ENCODE results near the gene VIM.

VIM gene

DNA sequence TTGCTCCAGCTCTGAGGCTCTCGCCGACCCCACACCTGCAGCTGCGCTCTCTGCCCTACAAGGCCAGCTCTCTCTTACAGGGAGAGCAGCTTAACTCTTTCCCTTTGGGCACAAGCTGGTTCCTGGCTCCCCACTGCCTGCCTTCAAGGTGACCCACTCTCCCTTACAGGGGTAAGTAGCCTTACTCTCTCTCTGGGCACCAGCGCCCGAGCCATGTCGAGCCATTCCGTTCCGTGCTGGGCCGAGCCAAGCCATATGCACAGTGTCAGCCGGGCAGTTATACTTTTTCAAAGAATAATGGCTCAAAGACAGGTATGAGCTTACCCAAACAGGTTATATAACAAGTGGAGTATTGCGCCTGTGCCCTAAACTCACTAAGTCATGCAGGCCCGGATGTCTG is 44.6 kb downstream of the VIM start:
- no peak overlapping the region for H2AFZ ChIP-seq
- H3K4me2 ChIP-seq (ENCODE audit: low read length), result no peak overlapping the region
- no peaks in the 10 kb centered on the region for H3K27me3 ChIP-seq (ENCODE audit: control insufficient read depth, insufficient read depth, low read length)
- H3K36me3 ChIP-seq (ENCODE audit: control insufficient read depth, insufficient read depth, low read length), result no peaks in the 10 kb centered on the region
- H3K4me3 ChIP-seq (ENCODE audit: low read depth, low read length), result no peak overlapping the region
- no peaks in the 10 kb centered on the region for H3K79me2 ChIP-seq
- H3K9me3 ChIP-seq (ENCODE audit: control insufficient read depth, low read length), result no peaks in the 10 kb centered on the region
- H3K27ac ChIP-seq, result no peak overlapping the region
- H3K4me1 ChIP-seq, result no peaks in the 10 kb centered on the region
- TF ChIP-seq, protein P1, sequence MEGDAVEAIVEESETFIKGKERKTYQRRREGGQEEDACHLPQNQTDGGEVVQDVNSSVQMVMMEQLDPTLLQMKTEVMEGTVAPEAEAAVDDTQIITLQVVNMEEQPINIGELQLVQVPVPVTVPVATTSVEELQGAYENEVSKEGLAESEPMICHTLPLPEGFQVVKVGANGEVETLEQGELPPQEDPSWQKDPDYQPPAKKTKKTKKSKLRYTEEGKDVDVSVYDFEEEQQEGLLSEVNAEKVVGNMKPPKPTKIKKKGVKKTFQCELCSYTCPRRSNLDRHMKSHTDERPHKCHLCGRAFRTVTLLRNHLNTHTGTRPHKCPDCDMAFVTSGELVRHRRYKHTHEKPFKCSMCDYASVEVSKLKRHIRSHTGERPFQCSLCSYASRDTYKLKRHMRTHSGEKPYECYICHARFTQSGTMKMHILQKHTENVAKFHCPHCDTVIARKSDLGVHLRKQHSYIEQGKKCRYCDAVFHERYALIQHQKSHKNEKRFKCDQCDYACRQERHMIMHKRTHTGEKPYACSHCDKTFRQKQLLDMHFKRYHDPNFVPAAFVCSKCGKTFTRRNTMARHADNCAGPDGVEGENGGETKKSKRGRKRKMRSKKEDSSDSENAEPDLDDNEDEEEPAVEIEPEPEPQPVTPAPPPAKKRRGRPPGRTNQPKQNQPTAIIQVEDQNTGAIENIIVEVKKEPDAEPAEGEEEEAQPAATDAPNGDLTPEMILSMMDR (IDR thresholded peaks at IDR 0.05), result no peak
- H3K9ac ChIP-seq, result no peak overlapping the region

DNA sequence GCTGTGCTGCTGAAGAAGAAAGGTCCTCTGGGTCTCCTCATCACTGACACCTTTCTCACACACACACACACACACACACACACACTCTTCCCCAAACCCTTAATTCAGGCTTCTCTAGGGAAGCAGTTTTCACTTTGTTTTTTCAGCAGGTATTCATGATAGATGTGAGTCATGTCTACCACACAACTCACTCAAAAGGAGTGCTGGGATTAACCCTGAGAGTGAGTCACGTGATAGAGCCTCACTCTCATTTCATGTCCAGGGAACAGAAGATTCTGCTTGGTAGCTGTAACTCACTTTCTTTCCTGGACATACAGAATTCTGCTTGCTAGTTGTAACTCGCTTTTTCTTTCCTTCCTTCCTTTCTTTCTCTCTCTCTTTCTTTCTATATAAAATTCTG is 45.4 kb downstream of the VIM start:
- Histone ChIP-seq H3K9me3 (ENCODE audit: control insufficient read depth, low read length) (no peaks in the 10 kb centered on the region), H2AFZ (no peak overlapping the region), H3K36me3 (ENCODE audit: control insufficient read depth, insufficient read depth, low read length) (no peaks in the 10 kb centered on the region), H3K9ac (no peak overlapping the region), H3K4me2 (ENCODE audit: low read length) (no peak overlapping the region), H3K4me1 (no peaks in the 10 kb centered on the region), H3K79me2 (no peaks in the 10 kb centered on the region), H3K27me3 (ENCODE audit: control insufficient read depth, insufficient read depth, low read length) (no peaks in the 10 kb centered on the region), H3K4me3 (ENCODE audit: low read depth, low read length) (no peak overlapping the region), H3K27ac (no peak overlapping the region)
- TF ChIP-seq, protein P1 (IDR thresholded peaks at IDR 0.05), result no peak

DNA sequence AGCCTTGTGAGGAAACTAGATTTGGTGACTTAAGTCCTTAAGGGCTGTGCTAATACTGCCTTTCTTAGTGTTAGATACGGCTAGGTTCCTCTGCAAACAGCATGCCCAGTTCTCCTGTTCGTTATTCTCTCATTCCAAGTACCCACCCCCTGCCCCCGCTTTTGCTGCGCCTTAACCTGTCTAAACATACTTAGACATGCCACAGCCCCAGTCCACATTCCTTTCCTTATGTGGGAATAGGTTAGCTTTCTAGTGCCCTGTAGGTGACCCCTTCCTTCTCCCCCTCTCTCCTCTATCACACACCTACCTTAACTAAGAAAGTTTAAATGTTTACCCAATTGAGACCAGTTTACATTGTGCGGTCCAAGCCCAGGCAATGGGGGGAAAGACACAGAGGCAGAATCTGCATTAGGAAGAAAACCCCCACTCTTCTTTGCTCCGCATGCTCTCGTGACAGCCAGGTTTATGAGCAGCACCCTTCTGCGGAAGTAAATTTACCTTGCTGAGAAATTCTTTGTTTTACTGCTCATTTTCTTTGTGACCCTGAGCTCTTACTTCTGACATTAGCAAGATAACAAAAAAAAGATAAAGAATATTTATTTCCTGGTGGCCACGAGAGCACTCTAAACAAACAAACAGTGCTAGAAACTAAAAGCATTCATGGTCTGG is 48.8 kb downstream of the VIM start:
- Histone ChIP-seq H3K9me3 (ENCODE audit: control insufficient read depth, low read length) (no peaks in the 10 kb centered on the region), H3K36me3 (ENCODE audit: control insufficient read depth, insufficient read depth, low read length) (no peaks in the 10 kb centered on the region), H2AFZ (no peak overlapping the region), H3K9ac (no peak overlapping the region), H3K4me2 (ENCODE audit: low read length) (no peak overlapping the region), H3K4me1 (no peaks in the 10 kb centered on the region), H3K27me3 (ENCODE audit: control insufficient read depth, insufficient read depth, low read length) (no peaks in the 10 kb centered on the region), H3K79me2 (no peaks in the 10 kb centered on the region), H3K27ac (no peak overlapping the region), H3K4me3 (ENCODE audit: low read depth, low read length) (no peak overlapping the region)
- TF ChIP-seq, protein P1 (IDR thresholded peaks at IDR 0.05), result no peak

DNA sequence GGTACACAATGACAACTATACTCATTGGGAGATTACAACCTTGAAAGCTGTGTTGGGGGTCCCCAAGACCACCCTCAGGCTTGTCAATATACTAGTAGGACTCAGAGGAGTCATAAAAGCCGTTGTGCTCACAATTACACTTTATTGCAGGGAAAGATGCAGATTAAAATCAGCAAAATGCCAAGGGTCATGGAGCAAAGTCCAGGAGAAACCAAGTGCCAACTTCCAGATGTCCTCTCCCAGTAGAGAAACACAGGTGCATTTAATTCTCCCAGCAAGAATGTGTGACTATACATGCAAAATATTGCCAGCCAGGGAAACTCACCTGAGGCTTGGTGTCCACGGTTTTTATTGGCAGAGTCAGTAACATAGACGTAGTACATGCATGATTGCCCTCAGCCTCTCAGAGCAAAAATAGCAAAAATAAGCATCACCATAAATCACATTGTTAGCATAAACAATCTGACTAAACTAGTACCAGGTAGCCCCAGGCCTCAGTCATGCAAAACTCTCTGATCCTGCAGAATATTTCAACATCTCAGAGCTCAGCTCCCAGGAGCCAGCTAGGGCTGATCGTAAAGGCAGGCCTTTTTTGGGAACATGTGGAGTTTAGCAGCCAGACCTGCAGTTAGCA is 50.7 kb downstream of the VIM start:
- Histone ChIP-seq H3K4me2 (ENCODE audit: low read length) (no peak overlapping the region), H3K27ac (no peak overlapping the region), H3K9ac (no peak overlapping the region), H3K79me2 (no peaks in the 10 kb centered on the region), H2AFZ (no peak overlapping the region), H3K4me3 (ENCODE audit: low read depth, low read length) (no peak overlapping the region), H3K9me3 (ENCODE audit: control insufficient read depth, low read length) (no peaks in the 10 kb centered on the region), H3K36me3 (ENCODE audit: control insufficient read depth, insufficient read depth, low read length) (no peaks in the 10 kb centered on the region), H3K27me3 (ENCODE audit: control insufficient read depth, insufficient read depth, low read length) (no peaks in the 10 kb centered on the region), H3K4me1 (no peaks in the 10 kb centered on the region)
- TF ChIP-seq, protein P1 (IDR thresholded peaks at IDR 0.05), result no peak

DNA sequence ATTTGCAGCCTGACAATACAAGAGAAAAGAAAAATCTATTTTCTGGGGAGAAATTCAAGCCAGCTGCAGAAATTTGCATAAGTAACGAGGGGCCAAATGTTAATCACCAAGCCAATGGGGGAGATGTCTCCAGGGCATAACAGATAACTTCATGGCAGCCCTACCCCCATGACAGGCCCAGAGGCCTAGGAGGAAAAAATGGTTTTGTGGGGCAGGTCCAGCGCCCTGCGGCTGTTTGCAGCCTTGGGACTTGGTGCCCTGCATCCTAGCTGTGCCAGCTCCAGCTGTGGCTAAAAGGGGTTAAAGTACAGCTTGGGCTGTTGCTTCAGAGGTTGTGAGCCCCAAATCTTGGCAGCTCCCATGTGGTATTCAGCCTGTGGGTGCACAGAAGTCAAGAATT is 54.3 kb downstream of the VIM start:
- no peaks in the 10 kb centered on the region for H3K9me3 ChIP-seq (ENCODE audit: control insufficient read depth, low read length)
- TF ChIP-seq, protein P1 (IDR thresholded peaks at IDR 0.05), result no peak
- H3K4me2 ChIP-seq (ENCODE audit: low read length), result no peak overlapping the region
- H3K9ac ChIP-seq, result no peak overlapping the region
- no peaks in the 10 kb centered on the region for H3K36me3 ChIP-seq (ENCODE audit: control insufficient read depth, insufficient read depth, low read length)
- H2AFZ ChIP-seq, result no peak overlapping the region
- H3K27ac ChIP-seq, result no peak overlapping the region
- no peak overlapping the region for H3K4me3 ChIP-seq (ENCODE audit: low read depth, low read length)
- H3K79me2 ChIP-seq, result no peaks in the 10 kb centered on the region
- H3K27me3 ChIP-seq (ENCODE audit: control insufficient read depth, insufficient read depth, low read length), result no peaks in the 10 kb centered on the region
- no peaks in the 10 kb centered on the region for H3K4me1 ChIP-seq

All from parathyroid adenoma (tissue), 2 donors.